GM12878 (cell line): ENCODE data around the gene LNPK. TPM values are rescaled to one million over a fixed set of nuclear protein-coding genes. Genes with fewer than 3 reads are reported as not detected.

ENCODE experiments used
- BACH1 ChIP-seq: fragments of 450-650 bp; IDR thresholded peaks from 2 replicates; pipeline ENCODE4 v1.6.1; 2017; ENCODE audit warnings: mild to moderate bottlenecking, borderline replicate concordance
- BCL11A ChIP-seq: IDR thresholded peaks from 2 replicates; pipeline ENCODE4 v1.6.1; 2011; ENCODE audit warnings: low read depth, low read length
- DPF2 ChIP-seq: fragments of 450-650 bp; IDR thresholded peaks from 2 replicates; pipeline ENCODE4 v1.6.1; 2017; ENCODE audit warnings: mild to moderate bottlenecking
- HCFC1 ChIP-seq: fragments of 150-350 bp; IDR thresholded peaks from 2 replicates; pipeline ENCODE4 v1.6.1; 2014; ENCODE audit warnings: low read length
- JUNB ChIP-seq: IDR thresholded peaks from 2 replicates; pipeline ENCODE4 v1.6.1; 2016; ENCODE audit warnings: antibody characterized with exemption, mild to moderate bottlenecking
- MTA2 ChIP-seq: fragments of 450-650 bp; IDR thresholded peaks from 2 replicates; pipeline ENCODE4 v1.6.1; 2016; ENCODE audit warnings: low read depth, mild to moderate bottlenecking, moderate library complexity
- NR2C1 ChIP-seq: fragments of 450-650 bp; IDR thresholded peaks from 2 replicates; pipeline ENCODE4 v1.6.1; 2017; ENCODE audit warnings: antibody characterized with exemption, mild to moderate bottlenecking, moderate library complexity
- PAX8 ChIP-seq: fragments of 450-650 bp; IDR thresholded peaks from 2 replicates; pipeline ENCODE4 v1.6.1; 2017; ENCODE audit warnings: mild to moderate bottlenecking, moderate library complexity
- POLR2AphosphoS2 ChIP-seq: IDR thresholded peaks from 2 replicates; pipeline ENCODE4 v1.6.1; 2011; ENCODE audit warnings: low read depth, mild to moderate bottlenecking, low read length, improper control_type of control experiment, moderate library complexity
- SIX5 ChIP-seq: IDR thresholded peaks from 2 replicates; pipeline ENCODE4 v1.6.1; 2011; ENCODE audit warnings: mild to moderate bottlenecking, low read depth, low read length, moderate library complexity; ENCODE audit not compliant: severe bottlenecking
- SRF ChIP-seq, 2 experiments: IDR thresholded peaks; 2 replicates each; pipeline ENCODE4 v1.6.1; 2011; ENCODE audit warnings: low read depth in 2 of 2, low read length in 2 of 2, mild to moderate bottlenecking in 1 of 2, moderate library complexity in 1 of 2
- STAT1 ChIP-seq: fragments of 450-650 bp; conservative IDR thresholded peaks from 2 replicates; pipeline ENCODE4 v1.6.1; 2014; ENCODE audit warnings: antibody characterized with exemption, mild to moderate bottlenecking
- TAF1 ChIP-seq: IDR thresholded peaks from 2 replicates; pipeline ENCODE4 v1.6.1; 2011; ENCODE audit warnings: mild to moderate bottlenecking, low read depth, low read length, borderline replicate concordance
- TBL1XR1 ChIP-seq: IDR thresholded peaks from 2 replicates; pipeline ENCODE4 v1.6.1; 2012; ENCODE audit warnings: low read depth, low read length, improper control_type of control experiment
- ZNF207 ChIP-seq: fragments of 450-650 bp; IDR thresholded peaks from 2 replicates; pipeline ENCODE4 v1.6.1; 2014; ENCODE audit warnings: antibody characterized with exemption, mild to moderate bottlenecking, borderline replicate concordance
- polyA plus RNA-seq, 11 experiments: library from polyadenylated mRNA; depleted of rRNA in 4 of 11; unstranded in 6 of 11; stranded (reverse) in 5 of 11; fragments of >200 nt; fragmentation: Nextera tagmentation in 4 of 11; fragmentation: Illumina TruSeq in 1 of 11; extraction: Ambion mirVana in 4 of 11; extraction: Trizol in 1 of 11; gene quantifications; 1 replicate in 1 of 11; 2 replicates in 10 of 11; pipeline versions ENCODE4 v1.2.1 to v1.2.3, GENCODE V29; 2011 to 2016; ENCODE audit warnings: inconsistent platforms in 2 of 11, missing spikeins in 2 of 11, low read depth in 1 of 11
- total RNA-seq, 4 experiments: library from RNA; depleted of rRNA in 3 of 4; stranded (reverse); fragments of >200 nt in 3 of 4; fragmentation: Illumina TruSeq in 1 of 4; extraction: Trizol in 1 of 4; gene quantifications; 2 replicates each; pipeline versions ENCODE4 v1.2.1 to v1.2.3, GENCODE V29; 2013 to 2021
- TF ChIP-seq, protein P1 (sequence below): IDR thresholded peaks from 2 replicates; pipeline ENCODE4 v1.6.1; 2012; ENCODE audit warnings: low read depth, low read length, improper control_type of control experiment
- TF ChIP-seq, protein P2 (sequence below): fragments of 450-650 bp; IDR thresholded peaks from 2 replicates; pipeline ENCODE4 v1.6.1; 2017; ENCODE audit warnings: mild to moderate bottlenecking
- TF ChIP-seq, protein P3 (sequence below): fragments of 450-650 bp; formaldehyde crosslinking; IDR thresholded peaks from 2 replicates; pipeline ENCODE4 v1.4.0; 2022; ENCODE audit warnings: mild to moderate bottlenecking, moderate library complexity
- TF ChIP-seq, protein P4 (sequence below): fragments of 450-650 bp; formaldehyde crosslinking; IDR thresholded peaks from 2 replicates; pipeline ENCODE4 v1.5.0; 2022; ENCODE audit warnings: mild to moderate bottlenecking, missing genetic modification characterization

LNPK gene
- total and polyA plus RNA-seq, 10 of the 15 experiments (the other 5 are each of a cell fraction or from before 2014, with no cell fraction given), result 3.2 to 30.0 (median 15.6) TPM

DNA sequence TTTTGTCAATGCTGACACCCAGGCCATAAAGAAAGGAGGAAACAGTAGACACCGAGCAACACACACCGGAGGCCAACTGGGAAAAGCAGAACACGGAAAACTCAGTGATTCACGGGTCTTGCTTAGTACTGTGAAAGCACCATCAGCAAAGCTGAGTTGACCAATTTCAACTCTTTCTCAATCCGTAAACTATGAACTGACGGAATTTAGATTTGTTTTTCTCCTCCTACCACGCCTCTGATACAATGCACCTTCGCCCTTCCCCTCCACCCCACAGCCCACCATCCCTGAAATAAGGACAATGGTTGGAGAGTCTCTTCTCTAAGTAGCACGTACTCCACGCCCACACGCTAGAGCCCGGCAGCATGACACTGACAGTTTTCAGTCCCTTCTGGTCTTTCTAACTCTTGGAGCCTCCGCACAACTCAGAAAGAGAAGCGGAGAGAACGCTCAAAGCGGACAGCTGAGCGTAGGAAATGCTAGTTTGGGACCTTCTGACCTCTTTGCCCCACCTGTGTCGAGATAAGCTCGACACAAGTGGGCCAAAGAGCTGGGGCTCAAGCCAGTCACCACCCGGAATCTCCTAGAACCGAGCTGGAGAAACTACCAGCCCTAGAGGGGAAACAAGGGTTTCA is 669 bp downstream of the LNPK start (continued):
- TF ChIP-seq STAT1, result no peak
- TF ChIP-seq JUNB, result no peak
- no peak for TF ChIP-seq MTA2
- TF ChIP-seq TBL1XR1, result no peak
- TF ChIP-seq ZNF207, result no peak
- TF ChIP-seq, protein P1, sequence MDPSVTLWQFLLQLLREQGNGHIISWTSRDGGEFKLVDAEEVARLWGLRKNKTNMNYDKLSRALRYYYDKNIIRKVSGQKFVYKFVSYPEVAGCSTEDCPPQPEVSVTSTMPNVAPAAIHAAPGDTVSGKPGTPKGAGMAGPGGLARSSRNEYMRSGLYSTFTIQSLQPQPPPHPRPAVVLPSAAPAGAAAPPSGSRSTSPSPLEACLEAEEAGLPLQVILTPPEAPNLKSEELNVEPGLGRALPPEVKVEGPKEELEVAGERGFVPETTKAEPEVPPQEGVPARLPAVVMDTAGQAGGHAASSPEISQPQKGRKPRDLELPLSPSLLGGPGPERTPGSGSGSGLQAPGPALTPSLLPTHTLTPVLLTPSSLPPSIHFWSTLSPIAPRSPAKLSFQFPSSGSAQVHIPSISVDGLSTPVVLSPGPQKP, result no peak
- no peak for TF ChIP-seq DPF2
- TF ChIP-seq PAX8, result no peak
- TF ChIP-seq TAF1, result no peak
- no peak for TF ChIP-seq SRF (IDR thresholded peaks at IDR 0.05; ENCODE audit: low read depth in 2 of 2, low read length in 2 of 2)
- TF ChIP-seq, protein P2, sequence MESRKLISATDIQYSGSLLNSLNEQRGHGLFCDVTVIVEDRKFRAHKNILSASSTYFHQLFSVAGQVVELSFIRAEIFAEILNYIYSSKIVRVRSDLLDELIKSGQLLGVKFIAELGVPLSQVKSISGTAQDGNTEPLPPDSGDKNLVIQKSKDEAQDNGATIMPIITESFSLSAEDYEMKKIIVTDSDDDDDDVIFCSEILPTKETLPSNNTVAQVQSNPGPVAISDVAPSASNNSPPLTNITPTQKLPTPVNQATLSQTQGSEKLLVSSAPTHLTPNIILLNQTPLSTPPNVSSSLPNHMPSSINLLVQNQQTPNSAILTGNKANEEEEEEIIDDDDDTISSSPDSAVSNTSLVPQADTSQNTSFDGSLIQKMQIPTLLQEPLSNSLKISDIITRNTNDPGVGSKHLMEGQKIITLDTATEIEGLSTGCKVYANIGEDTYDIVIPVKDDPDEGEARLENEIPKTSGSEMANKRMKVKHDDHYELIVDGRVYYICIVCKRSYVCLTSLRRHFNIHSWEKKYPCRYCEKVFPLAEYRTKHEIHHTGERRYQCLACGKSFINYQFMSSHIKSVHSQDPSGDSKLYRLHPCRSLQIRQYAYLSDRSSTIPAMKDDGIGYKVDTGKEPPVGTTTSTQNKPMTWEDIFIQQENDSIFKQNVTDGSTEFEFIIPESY, result no peak
- no peak for TF ChIP-seq POLR2AphosphoS2
- TF ChIP-seq NR2C1, result no peak
- no peak for TF ChIP-seq HCFC1
- no peak for TF ChIP-seq BACH1
- TF ChIP-seq SIX5, result no peak
- no peak for TF ChIP-seq BCL11A
- TF ChIP-seq, protein P3, sequence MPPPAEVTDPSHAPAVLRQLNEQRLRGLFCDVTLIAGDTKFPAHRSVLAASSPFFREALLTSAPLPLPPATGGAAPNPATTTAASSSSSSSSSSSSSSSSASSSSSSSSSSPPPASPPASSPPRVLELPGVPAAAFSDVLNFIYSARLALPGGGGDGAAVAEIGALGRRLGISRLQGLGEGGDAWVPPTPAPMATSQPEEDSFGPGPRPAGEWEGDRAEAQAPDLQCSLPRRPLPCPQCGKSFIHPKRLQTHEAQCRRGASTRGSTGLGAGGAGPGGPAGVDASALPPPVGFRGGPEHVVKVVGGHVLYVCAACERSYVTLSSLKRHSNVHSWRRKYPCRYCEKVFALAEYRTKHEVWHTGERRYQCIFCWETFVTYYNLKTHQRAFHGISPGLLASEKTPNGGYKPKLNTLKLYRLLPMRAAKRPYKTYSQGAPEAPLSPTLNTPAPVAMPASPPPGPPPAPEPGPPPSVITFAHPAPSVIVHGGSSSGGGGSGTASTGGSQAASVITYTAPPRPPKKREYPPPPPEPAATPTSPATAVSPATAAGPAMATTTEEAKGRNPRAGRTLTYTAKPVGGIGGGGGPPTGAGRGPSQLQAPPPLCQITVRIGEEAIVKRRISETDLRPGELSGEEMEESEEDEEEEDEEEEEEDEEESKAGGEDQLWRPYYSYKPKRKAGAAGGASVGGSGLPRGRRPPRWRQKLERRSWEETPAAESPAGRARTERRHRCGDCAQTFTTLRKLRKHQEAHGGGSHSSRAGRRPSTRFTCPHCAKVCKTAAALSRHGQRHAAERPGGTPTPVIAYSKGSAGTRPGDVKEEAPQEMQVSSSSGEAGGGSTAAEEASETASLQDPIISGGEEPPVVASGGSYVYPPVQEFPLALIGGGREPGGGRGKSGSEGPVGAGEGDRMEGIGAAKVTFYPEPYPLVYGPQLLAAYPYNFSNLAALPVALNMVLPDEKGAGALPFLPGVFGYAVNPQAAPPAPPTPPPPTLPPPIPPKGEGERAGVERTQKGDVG (CRISPR knock-in tag), result no peak
- TF ChIP-seq, protein P4, sequence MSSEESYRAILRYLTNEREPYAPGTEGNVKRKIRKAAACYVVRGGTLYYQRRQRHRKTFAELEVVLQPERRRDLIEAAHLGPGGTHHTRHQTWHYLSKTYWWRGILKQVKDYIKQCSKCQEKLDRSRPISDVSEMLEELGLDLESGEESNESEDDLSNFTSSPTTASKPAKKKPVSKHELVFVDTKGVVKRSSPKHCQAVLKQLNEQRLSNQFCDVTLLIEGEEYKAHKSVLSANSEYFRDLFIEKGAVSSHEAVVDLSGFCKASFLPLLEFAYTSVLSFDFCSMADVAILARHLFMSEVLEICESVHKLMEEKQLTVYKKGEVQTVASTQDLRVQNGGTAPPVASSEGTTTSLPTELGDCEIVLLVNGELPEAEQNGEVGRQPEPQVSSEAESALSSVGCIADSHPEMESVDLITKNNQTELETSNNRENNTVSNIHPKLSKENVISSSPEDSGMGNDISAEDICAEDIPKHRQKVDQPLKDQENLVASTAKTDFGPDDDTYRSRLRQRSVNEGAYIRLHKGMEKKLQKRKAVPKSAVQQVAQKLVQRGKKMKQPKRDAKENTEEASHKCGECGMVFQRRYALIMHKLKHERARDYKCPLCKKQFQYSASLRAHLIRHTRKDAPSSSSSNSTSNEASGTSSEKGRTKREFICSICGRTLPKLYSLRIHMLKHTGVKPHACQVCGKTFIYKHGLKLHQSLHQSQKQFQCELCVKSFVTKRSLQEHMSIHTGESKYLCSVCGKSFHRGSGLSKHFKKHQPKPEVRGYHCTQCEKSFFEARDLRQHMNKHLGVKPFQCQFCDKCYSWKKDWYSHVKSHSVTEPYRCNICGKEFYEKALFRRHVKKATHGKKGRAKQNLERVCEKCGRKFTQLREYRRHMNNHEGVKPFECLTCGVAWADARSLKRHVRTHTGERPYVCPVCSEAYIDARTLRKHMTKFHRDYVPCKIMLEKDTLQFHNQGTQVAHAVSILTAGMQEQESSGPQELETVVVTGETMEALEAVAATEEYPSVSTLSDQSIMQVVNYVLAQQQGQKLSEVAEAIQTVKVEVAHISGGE, result no peak
